Tibial nerve (tissue), 4 donors: ENCODE results near the gene CA10.

Experiments
- EP300 ChIP-seq, 2 donors: sonication (generic); formaldehyde crosslinking; IDR thresholded peaks; one replicate each; pipeline ENCODE4 v1.6.1; 2017; ENCODE audit warnings: antibody characterized with exemption in 2 of 2, mild to moderate bottlenecking in 1 of 2
- POLR2A ChIP-seq, 2 donors: fragments of 450-650 bp; IDR thresholded peaks; one replicate each; pipeline ENCODE4 v1.6.1; 2017; ENCODE audit warnings: antibody characterized with exemption in 2 of 2, mild to moderate bottlenecking in 2 of 2, moderate library complexity in 2 of 2
- TF ChIP-seq, protein P1 (sequence below), 5 experiments: fragments of 200-600 bp in 3 of 5; fragments of 450-650 bp in 2 of 5; sonication (generic) in 3 of 5; IDR thresholded peaks; one replicate each; pipeline ENCODE4 v1.5.1; 2016 to 2019; ENCODE audit warnings: antibody characterized with exemption in 5 of 5, mild to moderate bottlenecking in 3 of 5, moderate library complexity in 2 of 5

DNA sequence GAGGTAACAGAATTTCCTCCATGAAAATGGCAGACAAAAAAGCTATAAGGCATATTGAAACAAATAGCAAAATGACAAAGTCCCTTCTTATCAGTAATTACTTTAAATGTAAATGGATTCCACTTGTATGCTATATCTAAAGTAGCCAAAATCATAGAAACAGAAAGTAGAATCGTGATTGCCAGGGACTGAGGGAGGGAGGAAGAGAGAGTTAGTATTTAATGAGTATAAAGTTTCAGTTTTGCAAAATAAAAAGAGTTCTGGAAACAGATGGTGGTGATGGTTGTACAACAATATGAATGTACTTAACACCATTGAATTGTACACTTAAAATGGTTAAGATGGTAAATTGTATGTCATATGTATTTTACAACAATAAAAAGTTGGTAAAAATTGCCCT, 407.4 kb downstream of the CA10 start:
- TF ChIP-seq, protein P1, sequence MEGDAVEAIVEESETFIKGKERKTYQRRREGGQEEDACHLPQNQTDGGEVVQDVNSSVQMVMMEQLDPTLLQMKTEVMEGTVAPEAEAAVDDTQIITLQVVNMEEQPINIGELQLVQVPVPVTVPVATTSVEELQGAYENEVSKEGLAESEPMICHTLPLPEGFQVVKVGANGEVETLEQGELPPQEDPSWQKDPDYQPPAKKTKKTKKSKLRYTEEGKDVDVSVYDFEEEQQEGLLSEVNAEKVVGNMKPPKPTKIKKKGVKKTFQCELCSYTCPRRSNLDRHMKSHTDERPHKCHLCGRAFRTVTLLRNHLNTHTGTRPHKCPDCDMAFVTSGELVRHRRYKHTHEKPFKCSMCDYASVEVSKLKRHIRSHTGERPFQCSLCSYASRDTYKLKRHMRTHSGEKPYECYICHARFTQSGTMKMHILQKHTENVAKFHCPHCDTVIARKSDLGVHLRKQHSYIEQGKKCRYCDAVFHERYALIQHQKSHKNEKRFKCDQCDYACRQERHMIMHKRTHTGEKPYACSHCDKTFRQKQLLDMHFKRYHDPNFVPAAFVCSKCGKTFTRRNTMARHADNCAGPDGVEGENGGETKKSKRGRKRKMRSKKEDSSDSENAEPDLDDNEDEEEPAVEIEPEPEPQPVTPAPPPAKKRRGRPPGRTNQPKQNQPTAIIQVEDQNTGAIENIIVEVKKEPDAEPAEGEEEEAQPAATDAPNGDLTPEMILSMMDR (IDR thresholded peaks at IDR 0.05), result no peak
- no peak for TF ChIP-seq POLR2A (IDR thresholded peaks at IDR 0.05)
- no peak for TF ChIP-seq EP300 (IDR thresholded peaks at IDR 0.05)
